ENCODE results near the gene SYNGR1. TPM values are rescaled to one million over a fixed set of nuclear protein-coding genes. Genes with fewer than 3 reads are reported as not detected.

Gene SYNGR1
- total and polyA plus RNA-seq, 2 donors (not counting 1 experiment from before 2014, with no cell fraction given): 9.4 to 31.9 TPM

DNA sequence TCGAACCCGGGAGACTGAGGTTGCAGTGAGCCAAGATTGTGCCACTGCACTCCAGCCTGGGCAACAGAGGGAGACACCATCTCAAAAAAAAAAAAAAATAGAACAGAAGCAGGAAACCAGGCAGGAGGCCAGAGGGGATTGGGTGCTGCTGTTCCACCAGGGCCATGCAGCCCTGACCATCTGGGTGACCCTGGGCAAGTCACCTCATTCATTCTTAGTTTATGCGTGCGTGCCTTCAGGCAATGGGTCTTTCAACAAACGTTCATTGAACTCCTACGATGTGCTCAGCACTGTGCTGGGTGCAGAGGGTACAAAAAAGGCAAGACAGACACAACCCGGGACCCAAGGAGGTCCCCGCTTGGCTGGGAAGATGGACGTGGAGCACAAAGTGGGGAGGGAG is 48.7 kb upstream of the SYNGR1 start:
- ATAC-seq (ENCODE audit: low read depth): no peak
- intact Hi-C loops (cut with micrococcal nuclease): no loop called here
- Histone ChIP-seq H3K9ac (ENCODE audit: low read length) (no peak overlapping the region), H2AFZ (ENCODE audit: insufficient read depth, low read depth, low read length, poor library complexity, severe bottlenecking) (no peak overlapping the region), H3K27me3 (replicated peaks in 1 of 4; ENCODE audit: control extremely low read depth in 1 of 4, control insufficient read depth in 3 of 4, insufficient read depth in 4 of 4, low read length in 3 of 4) (no peaks in the 10 kb centered on the region), H3K4me2 (replicated peaks; ENCODE audit: low read depth, low read length, poor library complexity, severe bottlenecking) (no peak overlapping the region), H3K79me2 (ENCODE audit: control insufficient read depth, insufficient read depth, low read length) (no peaks in the 10 kb centered on the region), H3K4me3 (ENCODE audit: control extremely low read depth in 1 of 5, extremely low read depth in 1 of 5, insufficient read depth in 1 of 5, low read depth in 2 of 5, low read length in 4 of 5) (no peak overlapping the region), H4K20me1 (ENCODE audit: control insufficient read depth, insufficient read depth, low read length, poor library complexity, severe bottlenecking) (no peaks in the 10 kb centered on the region), H3K9me3 (ENCODE audit: control extremely low read depth in 1 of 3, control insufficient read depth in 2 of 3, insufficient read depth in 1 of 3, low read length in 2 of 3) (no peaks in the 10 kb centered on the region), H3K4me1 (ENCODE audit: control insufficient read depth in 2 of 2, insufficient read depth in 2 of 2, low read length in 2 of 2) (peaks cover 16 to 27% of the 10 kb centered on the region in 2 donors), H3K27ac (ENCODE audit: low read length in 2 of 2) (no peak overlapping the region), H3K36me3 (replicated peaks in 1 of 2; ENCODE audit: control extremely low read depth in 1 of 2, control insufficient read depth in 1 of 2, extremely low read depth in 1 of 2, insufficient read depth in 2 of 2, low read length in 1 of 2) (no peaks in the 10 kb centered on the region)
- H3K4me3 Mint-ChIP-seq: no peak overlapping the region
- no peak for TF ChIP-seq EZH2 (IDR thresholded peaks at IDR 0.05; ENCODE audit: borderline replicate concordance, insufficient read depth, low read depth, low read length, poor library complexity, severe bottlenecking)
- TF ChIP-seq CTCF (IDR thresholded peaks at IDR 0.05): no peak
- peaks cover 26% of the 10 kb centered on the region for H3K4me1 Mint-ChIP-seq
- no peak for DNase-seq
- no peak overlapping the region for H3K27ac Mint-ChIP-seq
- WGBS (ENCODE audit: insufficient coverage): 86% methylated on average over 9 of the region's 9 CpGs
- H3K27me3 Mint-ChIP-seq: peaks cover 4% of the 10 kb centered on the region
- ChIA-PET CTCF (no interaction called here), POLR2A (no interaction called here)
- no peaks in the 10 kb centered on the region for H3K9me3 Mint-ChIP-seq (ENCODE audit: insufficient read depth)

DNA sequence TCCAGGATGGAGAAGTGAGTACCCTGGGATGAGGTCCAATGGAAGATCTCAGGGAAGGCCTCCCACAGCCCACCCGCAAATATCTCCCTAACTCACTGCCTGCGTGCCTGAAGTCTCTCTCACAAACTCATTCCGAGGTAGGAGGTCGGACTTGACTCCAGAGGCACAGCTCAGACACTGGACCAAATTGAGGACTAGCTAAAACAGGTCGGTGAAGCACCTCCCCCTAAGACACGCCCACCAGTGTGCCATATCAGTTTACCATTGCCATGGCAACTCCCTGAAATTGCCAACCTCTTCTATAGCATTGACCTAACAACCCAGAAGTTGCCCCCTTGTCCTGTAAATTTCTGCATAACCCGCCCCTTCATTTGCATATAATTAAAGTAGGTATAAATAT is 47.9 kb upstream of the SYNGR1 start:
- Histone ChIP-seq H3K4me1 (ENCODE audit: control insufficient read depth in 2 of 2, insufficient read depth in 2 of 2, low read length in 2 of 2) (peaks cover 16 to 29% of the 10 kb centered on the region in 2 donors), H3K4me2 (replicated peaks; ENCODE audit: low read depth, low read length, poor library complexity, severe bottlenecking) (no peak overlapping the region), H3K27me3 (replicated peaks in 1 of 4; ENCODE audit: control extremely low read depth in 1 of 4, control insufficient read depth in 3 of 4, insufficient read depth in 4 of 4, low read length in 3 of 4) (no peaks in the 10 kb centered on the region), H4K20me1 (ENCODE audit: control insufficient read depth, insufficient read depth, low read length, poor library complexity, severe bottlenecking) (no peaks in the 10 kb centered on the region), H3K9ac (ENCODE audit: low read length) (no peak overlapping the region), H3K4me3 (ENCODE audit: control extremely low read depth in 1 of 5, extremely low read depth in 1 of 5, insufficient read depth in 1 of 5, low read depth in 2 of 5, low read length in 4 of 5) (no peak overlapping the region), H3K79me2 (ENCODE audit: control insufficient read depth, insufficient read depth, low read length) (no peaks in the 10 kb centered on the region), H3K27ac (ENCODE audit: low read length in 2 of 2) (no peak overlapping the region), H3K9me3 (ENCODE audit: control extremely low read depth in 1 of 3, control insufficient read depth in 2 of 3, insufficient read depth in 1 of 3, low read length in 2 of 3) (no peaks in the 10 kb centered on the region), H2AFZ (ENCODE audit: insufficient read depth, low read depth, low read length, poor library complexity, severe bottlenecking) (no peak overlapping the region), H3K36me3 (replicated peaks in 1 of 2; ENCODE audit: control extremely low read depth in 1 of 2, control insufficient read depth in 1 of 2, extremely low read depth in 1 of 2, insufficient read depth in 2 of 2, low read length in 1 of 2) (no peaks in the 10 kb centered on the region)
- ChIA-PET CTCF (interaction anchor here (0.8 to 2.2 kb wide), 2 partner anchors 9 to 131 kb away, joined by 4 to 5 read pairs; no protein-coding TSS in a partner anchor), POLR2A (interaction anchor here (1.5 kb wide), 1 partner anchor 17 kb away, joined by 4 read pairs; the partner anchor contains the start of gene RPL3)
- no peak overlapping the region for H3K4me3 Mint-ChIP-seq
- H3K27ac Mint-ChIP-seq: no peak overlapping the region
- intact Hi-C loops (cut with micrococcal nuclease): no loop called here
- DNase-seq: no peak
- TF ChIP-seq EZH2 (IDR thresholded peaks at IDR 0.05; ENCODE audit: borderline replicate concordance, insufficient read depth, low read depth, low read length, poor library complexity, severe bottlenecking) (no peak), CTCF (IDR thresholded peaks at IDR 0.05) (no peak)
- no peak for ATAC-seq (ENCODE audit: low read depth)
- H3K9me3 Mint-ChIP-seq (ENCODE audit: insufficient read depth): no peaks in the 10 kb centered on the region
- 75% methylated on average over 6 of the region's 7 CpGs for WGBS (ENCODE audit: insufficient coverage)
- H3K27me3 Mint-ChIP-seq: no peaks in the 10 kb centered on the region
- peaks cover 26% of the 10 kb centered on the region for H3K4me1 Mint-ChIP-seq

All from B cell (primary cell).